Bronchial epithelial cell (primary cell): Measurements from ENCODE around the gene RCAN2. TPM values are rescaled to one million over a fixed set of nuclear protein-coding genes. Genes with fewer than 3 reads are reported as not detected.

Source experiments
- DNase-seq: peaks from one replicate; pipeline ENCODE4 v3.0.0-alpha.2; 2010; ENCODE audit warnings: low read depth
- FAIRE-seq: peaks from 2 replicates; lab custom pipeline; 2011; peaks lifted over from hg19 to GRCh38; lab: Jason Lieb, UNC
- H3K27me3 ChIP-seq: 2 replicates; pipeline ENCODE4 v1.5.1; 2011; ENCODE audit warnings: low read length; ENCODE audit not compliant: control insufficient read depth, insufficient read depth
- H3K36me3 ChIP-seq: 2 replicates; pipeline ENCODE4 v1.5.1; 2011; ENCODE audit warnings: low read length; ENCODE audit not compliant: control insufficient read depth, insufficient read depth
- H3K4me3 ChIP-seq: 2 replicates; pipeline ENCODE4 v1.5.1; 2011; ENCODE audit warnings: mild to moderate bottlenecking, low read depth, low read length, control low read depth
- total RNA-seq: library from RNA; depleted of rRNA; stranded (reverse); fragments of >200 nt; gene quantifications from 2 replicates; pipeline ENCODE4 v1.2.1, GENCODE V29; 2014
- TF ChIP-seq, protein P1 (sequence below): IDR thresholded peaks from 2 replicates; pipeline ENCODE4 v1.5.1; 2011; ENCODE audit warnings: mild to moderate bottlenecking, moderate library complexity, low read length, control low read depth, inconsistent platforms; ENCODE audit not compliant: insufficient read depth, severe bottlenecking

RCAN2 gene
- total RNA-seq, 1 donor from 2014 or later: under 0.01 TPM

DNA sequence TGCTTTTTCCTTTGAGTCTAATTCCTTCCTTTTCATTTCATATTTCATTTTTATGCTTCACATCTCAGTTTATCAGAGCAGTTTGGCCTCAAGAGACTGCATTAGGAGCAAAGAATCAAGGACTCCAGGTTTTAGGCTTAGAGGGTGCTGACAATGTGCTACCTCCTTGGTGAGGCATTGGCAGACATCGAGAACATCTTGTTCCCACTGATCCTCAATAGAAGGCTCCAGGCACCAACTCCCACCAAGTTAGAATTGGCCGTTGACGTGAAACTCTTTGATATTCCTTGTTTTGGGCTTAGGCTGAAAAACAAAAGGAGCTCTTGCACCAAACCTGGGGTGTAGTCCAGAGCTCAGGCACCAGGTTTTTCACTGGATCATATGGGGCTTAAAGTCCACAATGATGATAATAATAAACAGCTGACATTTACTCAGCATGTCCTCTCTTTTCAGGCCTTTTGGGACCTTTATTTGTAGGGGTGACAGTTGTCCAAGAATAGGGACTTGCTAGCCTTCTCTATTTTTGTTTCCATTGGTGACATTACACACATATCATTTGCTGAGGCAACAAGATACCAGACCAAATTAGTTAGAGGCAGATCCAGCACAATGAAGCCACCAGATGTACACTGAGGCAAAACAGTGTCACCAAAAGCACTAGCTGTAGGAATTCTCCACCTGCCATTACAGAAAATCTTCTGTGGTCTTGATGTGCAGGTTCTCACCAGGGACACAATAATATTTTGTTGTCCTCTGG is 239.5 kb downstream of the RCAN2 start:
- H3K27me3 ChIP-seq: no peaks in the 10 kb centered on the region
- H3K36me3 ChIP-seq: no peaks in the 10 kb centered on the region
- TF ChIP-seq, protein P1, sequence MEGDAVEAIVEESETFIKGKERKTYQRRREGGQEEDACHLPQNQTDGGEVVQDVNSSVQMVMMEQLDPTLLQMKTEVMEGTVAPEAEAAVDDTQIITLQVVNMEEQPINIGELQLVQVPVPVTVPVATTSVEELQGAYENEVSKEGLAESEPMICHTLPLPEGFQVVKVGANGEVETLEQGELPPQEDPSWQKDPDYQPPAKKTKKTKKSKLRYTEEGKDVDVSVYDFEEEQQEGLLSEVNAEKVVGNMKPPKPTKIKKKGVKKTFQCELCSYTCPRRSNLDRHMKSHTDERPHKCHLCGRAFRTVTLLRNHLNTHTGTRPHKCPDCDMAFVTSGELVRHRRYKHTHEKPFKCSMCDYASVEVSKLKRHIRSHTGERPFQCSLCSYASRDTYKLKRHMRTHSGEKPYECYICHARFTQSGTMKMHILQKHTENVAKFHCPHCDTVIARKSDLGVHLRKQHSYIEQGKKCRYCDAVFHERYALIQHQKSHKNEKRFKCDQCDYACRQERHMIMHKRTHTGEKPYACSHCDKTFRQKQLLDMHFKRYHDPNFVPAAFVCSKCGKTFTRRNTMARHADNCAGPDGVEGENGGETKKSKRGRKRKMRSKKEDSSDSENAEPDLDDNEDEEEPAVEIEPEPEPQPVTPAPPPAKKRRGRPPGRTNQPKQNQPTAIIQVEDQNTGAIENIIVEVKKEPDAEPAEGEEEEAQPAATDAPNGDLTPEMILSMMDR: no peak
- DNase-seq: no peak
- no peak for FAIRE-seq
- H3K4me3 ChIP-seq: no peak overlapping the region

DNA sequence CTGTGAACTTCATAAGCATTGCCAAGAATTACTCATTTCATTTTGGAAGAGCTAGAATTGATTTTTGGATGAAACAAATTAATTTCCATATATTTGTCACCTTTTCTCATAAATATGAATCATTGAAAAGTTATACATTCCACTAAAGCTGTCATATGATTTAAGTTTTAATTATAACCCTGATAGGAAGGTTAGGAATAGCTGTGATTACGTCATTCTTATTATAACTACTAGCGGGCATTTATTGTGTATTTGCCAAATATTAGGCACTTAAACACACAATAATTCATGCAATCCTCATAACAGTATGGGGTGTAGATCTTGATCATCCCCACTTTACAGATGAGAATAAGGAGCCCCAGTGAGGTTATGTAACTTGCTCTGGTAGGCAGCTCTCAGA is 243.1 kb downstream of the RCAN2 start:
- no peak for FAIRE-seq
- Histone ChIP-seq H3K4me3 (no peak overlapping the region), H3K36me3 (no peaks in the 10 kb centered on the region), H3K27me3 (no peaks in the 10 kb centered on the region)
- no peak for DNase-seq
- TF ChIP-seq, protein P1: no peak

DNA sequence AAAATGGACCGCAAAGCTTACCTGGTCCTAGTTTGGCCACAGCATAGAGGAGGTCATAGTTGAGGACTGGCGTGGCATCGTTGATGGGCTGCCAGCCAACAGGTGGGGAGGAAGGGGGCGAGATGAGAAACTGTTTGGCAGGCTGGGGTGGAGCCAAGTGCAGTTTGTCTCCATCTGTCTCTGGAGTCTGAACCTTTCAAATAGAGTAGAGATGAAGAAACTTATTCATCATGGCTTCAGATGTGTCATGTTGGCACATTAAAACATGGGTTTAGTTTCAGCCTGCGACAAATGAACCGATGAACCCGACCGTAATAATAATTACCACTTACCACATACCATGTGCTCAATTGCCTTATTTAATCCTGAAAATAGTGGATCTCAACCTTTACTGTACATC is 244.5 kb downstream of the RCAN2 start:
- FAIRE-seq (no peak), DNase-seq (no peak)
- Histone ChIP-seq H3K27me3 (no peaks in the 10 kb centered on the region), H3K4me3 (no peak overlapping the region), H3K36me3 (no peaks in the 10 kb centered on the region)
- TF ChIP-seq, protein P1: no peak

DNA sequence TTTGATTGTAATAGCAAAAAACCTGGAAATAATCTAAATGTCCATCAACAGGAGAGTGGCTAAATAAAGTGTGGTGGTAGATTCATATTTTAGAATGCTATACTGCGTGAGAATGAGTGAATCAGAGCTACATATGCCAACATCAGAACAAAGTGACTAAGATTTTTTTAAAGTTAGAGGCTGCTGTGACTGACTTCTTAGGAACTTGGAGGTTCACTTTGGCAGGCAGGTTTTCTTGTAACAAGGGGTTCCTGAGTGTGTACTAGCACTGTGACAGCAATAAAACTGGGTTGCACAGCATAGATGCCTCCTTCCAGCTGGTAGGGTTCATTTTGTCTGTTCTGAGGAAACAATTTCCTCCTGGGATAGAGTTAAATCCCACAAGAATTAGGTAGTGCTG is 245.2 kb downstream of the RCAN2 start:
- TF ChIP-seq, protein P1: no peak
- DNase-seq (no peak), FAIRE-seq (no peak)
- Histone ChIP-seq H3K4me3 (no peak overlapping the region), H3K36me3 (no peaks in the 10 kb centered on the region), H3K27me3 (no peaks in the 10 kb centered on the region)

DNA sequence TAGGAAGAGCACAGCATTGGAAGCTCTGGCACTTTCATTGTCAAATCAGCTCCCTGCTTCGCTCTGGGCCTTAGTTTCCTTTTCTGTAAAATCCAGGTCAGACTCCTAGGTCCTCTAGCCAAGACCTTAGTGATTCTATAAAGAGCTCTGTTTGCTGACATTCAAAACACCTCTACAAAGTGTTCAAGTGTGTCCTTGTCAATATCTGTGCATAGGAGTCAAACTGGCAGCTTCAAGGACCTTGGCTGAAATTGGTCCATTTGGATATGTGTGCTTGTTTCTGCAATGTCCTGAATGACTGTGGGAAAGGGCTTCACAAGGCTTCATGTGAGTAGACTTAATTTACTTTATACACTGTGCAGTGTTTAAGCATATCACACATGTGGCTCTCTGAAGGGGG is 246.6 kb downstream of the RCAN2 start:
- H3K36me3 ChIP-seq: no peaks in the 10 kb centered on the region
- no peaks in the 10 kb centered on the region for H3K27me3 ChIP-seq
- H3K4me3 ChIP-seq: no peak overlapping the region
- FAIRE-seq (no peak), DNase-seq (no peak)
- TF ChIP-seq, protein P1: no peak

DNA sequence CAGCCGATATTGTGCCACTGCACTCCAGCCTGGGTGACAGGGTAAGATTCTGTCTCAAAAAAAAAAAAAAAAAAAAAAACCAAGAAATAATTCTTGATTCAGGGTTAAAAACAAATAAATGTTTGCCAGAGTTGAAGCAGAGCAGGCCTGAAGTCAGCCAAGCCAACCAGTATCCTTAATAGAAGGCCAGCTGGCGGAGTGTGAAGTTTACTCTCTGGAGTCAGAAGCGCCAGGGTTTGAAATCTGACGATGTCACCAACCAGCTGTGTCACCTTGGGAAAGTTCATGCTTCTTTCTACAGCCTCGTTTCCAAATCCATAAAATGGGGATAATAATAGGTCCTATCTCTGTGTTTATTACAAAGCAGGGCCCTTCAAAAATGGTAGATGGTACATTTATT is 247.5 kb downstream of the RCAN2 start:
- no peaks in the 10 kb centered on the region for H3K27me3 ChIP-seq
- H3K36me3 ChIP-seq: no peaks in the 10 kb centered on the region
- TF ChIP-seq, protein P1: no peak
- DNase-seq: no peak
- H3K4me3 ChIP-seq: no peak overlapping the region
- no peak for FAIRE-seq
